Measurements from ENCODE around the gene NUP58.

DNA sequence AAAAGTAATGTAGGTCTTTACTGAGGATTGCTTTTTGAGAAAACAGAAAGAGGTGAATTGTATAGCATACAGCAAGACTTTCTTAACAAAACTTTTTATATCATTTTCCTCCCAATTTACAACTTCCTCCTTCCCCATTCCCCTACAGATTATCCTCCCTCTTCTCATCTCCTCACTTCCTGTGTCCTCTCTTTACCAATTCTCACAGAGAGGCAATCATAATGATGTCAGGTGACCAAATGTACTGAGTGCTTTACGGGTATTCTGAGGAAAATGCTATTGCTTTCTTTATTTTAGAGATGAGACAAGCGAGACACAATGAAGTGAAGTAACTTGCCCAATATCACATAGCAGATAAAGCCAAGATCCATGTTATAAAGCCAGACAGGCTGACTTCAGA lies 12.5 kb upstream of the NUP58 start:
- TF ChIP-seq EZH2phosphoT487 (IDR thresholded peaks at IDR 0.05; ENCODE audit: insufficient read depth, low read depth), result no peak
- TF ChIP-seq EZH2 (IDR thresholded peaks at IDR 0.05; ENCODE audit: insufficient read depth, poor library complexity, severe bottlenecking), result no peak
